Nephron (organoid): ENCODE measurements around the gene CDK8.
"Not testable (repeated sequence)": the region's sequence is repeated elsewhere in the genome, so short reads cannot be mapped to it uniquely, and the experiment has no call there.

Experiments used
- H3K27ac Mint-ChIP-seq, 3 experiments: 2 replicates each; pipeline ENCODE4 v1.8.0; 2020; ENCODE audit warnings: mixed read lengths in 3 of 3, mild to moderate bottlenecking in 2 of 3, moderate library complexity in 1 of 3
- H3K27me3 Mint-ChIP-seq: 2 replicates; pipeline ENCODE4 v1.8.0; 2021; ENCODE audit warnings: low read depth, mild to moderate bottlenecking, moderate library complexity, mixed read lengths
- H3K36me3 Mint-ChIP-seq: 2 replicates; pipeline ENCODE4 v1.8.0; 2020; ENCODE audit warnings: low read depth, mixed read lengths
- H3K4me1 Mint-ChIP-seq: 2 replicates; pipeline ENCODE4 v1.8.0; 2020; ENCODE audit warnings: mixed read lengths
- H3K4me3 Mint-ChIP-seq, 3 experiments: 2 replicates each; pipeline ENCODE4 v1.8.0; 2020; ENCODE audit warnings: mild to moderate bottlenecking in 3 of 3, mixed read lengths in 3 of 3, moderate library complexity in 2 of 3
- H3K9me3 Mint-ChIP-seq: 2 replicates; pipeline ENCODE4 v1.8.0; 2020; ENCODE audit warnings: mixed read lengths
- TF ChIP-seq, protein P1 (sequence below), 3 experiments: fragments of 200-600 bp; sonication (generic); IDR thresholded peaks; one replicate each; pipeline ENCODE4 v1.5.0; 2021; ENCODE audit warnings: antibody characterized with exemption in 3 of 3; ENCODE audit not compliant: unreplicated experiment in 3 of 3

Gene CDK8

DNA sequence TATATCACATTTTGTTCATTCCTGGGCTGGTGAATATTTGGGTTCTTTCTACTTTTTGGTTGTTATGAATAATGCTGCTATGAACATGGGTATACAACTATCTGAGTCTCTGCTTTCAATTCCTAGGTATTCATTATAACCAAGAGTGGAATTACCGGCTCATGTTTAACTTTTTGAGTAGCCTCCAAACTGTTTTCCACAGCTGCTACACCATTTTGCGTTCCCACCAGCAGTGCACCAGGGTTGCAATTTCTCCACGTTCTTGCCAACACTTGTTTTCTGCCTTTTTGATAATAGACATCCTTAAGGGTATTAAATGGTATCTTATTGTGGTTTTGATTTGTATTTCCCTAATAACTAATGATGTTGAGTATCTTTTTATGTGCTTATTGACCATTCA lies 16.8 kb downstream of the CDK8 start:
- no peak overlapping the region for H3K27ac Mint-ChIP-seq
- H3K4me1 Mint-ChIP-seq: peaks cover 6% of the 10 kb centered on the region
- H3K36me3 Mint-ChIP-seq: no peaks in the 10 kb centered on the region
- H3K4me3 Mint-ChIP-seq: no peak overlapping the region
- no peaks in the 10 kb centered on the region for H3K27me3 Mint-ChIP-seq
- H3K9me3 Mint-ChIP-seq: no peaks in the 10 kb centered on the region
- TF ChIP-seq, protein P1, sequence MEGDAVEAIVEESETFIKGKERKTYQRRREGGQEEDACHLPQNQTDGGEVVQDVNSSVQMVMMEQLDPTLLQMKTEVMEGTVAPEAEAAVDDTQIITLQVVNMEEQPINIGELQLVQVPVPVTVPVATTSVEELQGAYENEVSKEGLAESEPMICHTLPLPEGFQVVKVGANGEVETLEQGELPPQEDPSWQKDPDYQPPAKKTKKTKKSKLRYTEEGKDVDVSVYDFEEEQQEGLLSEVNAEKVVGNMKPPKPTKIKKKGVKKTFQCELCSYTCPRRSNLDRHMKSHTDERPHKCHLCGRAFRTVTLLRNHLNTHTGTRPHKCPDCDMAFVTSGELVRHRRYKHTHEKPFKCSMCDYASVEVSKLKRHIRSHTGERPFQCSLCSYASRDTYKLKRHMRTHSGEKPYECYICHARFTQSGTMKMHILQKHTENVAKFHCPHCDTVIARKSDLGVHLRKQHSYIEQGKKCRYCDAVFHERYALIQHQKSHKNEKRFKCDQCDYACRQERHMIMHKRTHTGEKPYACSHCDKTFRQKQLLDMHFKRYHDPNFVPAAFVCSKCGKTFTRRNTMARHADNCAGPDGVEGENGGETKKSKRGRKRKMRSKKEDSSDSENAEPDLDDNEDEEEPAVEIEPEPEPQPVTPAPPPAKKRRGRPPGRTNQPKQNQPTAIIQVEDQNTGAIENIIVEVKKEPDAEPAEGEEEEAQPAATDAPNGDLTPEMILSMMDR (IDR thresholded peaks at IDR 0.05; ENCODE audit: unreplicated experiment in 3 of 3): no peak

DNA sequence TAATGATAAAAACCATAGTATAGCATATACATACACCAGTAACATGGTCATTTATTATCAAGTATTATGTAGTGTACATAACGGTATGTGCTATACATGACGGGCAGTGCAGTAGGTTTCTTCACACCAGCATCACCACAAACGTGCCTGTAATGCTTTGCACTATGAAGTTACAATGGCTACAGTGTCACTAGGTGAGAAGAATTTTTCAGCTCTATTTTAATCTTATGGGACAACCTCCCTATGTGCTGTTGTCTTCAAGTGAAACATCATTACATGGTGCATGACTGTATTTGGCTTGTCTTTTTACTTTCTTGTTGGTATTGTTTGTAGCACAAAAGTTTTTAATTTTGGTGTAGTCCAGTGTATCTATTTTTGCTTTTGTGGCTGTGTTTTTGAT lies 18.7 kb downstream of the CDK8 start:
- H3K9me3 Mint-ChIP-seq: no peaks in the 10 kb centered on the region
- H3K27ac Mint-ChIP-seq: no peak overlapping the region
- H3K4me3 Mint-ChIP-seq: no peak overlapping the region
- no peaks in the 10 kb centered on the region for H3K27me3 Mint-ChIP-seq
- peaks cover 6% of the 10 kb centered on the region for H3K4me1 Mint-ChIP-seq
- TF ChIP-seq, protein P1 (IDR thresholded peaks at IDR 0.05; ENCODE audit: unreplicated experiment in 3 of 3): no peak
- H3K36me3 Mint-ChIP-seq: no peaks in the 10 kb centered on the region

DNA sequence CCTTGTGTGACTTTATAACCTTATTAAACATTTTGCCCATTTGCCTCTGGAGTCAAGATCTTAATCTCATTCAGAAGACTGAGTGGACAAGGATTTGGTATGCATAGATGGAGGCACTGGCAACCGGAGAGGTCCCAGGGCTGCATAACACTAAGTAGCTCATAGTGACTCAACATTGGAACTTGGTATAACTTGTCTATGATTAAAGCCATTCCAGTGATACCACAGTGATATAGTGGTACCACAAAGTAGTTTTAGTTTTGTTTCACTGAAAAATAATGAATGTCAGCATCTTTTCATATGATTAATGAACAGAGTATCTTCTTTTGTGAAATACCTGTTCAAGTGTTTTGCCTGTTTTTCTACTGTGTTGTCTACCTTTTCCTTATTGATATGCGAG lies 26.4 kb downstream of the CDK8 start:
- TF ChIP-seq, protein P1 (IDR thresholded peaks at IDR 0.05; ENCODE audit: unreplicated experiment in 3 of 3): no peak
- H3K4me3 Mint-ChIP-seq: no peak overlapping the region
- no peaks in the 10 kb centered on the region for H3K27me3 Mint-ChIP-seq
- no peaks in the 10 kb centered on the region for H3K4me1 Mint-ChIP-seq
- no peak overlapping the region for H3K27ac Mint-ChIP-seq
- peaks cover 45% of the 10 kb centered on the region for H3K36me3 Mint-ChIP-seq
- peaks cover 38% of the 10 kb centered on the region for H3K9me3 Mint-ChIP-seq

DNA sequence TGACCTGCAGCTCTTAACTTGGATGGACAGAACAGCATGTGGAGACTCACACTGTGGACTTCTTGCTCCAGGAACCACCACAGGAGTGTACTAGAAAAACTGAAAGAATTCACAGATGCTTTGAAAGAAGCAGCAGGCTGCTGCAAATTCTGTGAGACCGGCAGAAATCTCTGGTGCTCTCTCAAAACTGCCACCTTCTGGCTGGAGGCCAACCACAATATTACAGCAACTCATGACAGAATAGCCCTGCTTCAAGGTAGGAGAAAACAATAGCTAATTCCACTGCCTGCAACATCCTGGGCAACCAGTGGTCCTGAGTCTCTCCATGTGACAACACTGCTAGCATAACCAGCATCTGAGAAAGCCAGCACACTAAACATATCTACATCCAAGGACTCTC lies 26.9 kb downstream of the CDK8 start:
- Mint-ChIP-seq H3K4me1 (no peaks in the 10 kb centered on the region), H3K27ac (no peak overlapping the region), H3K4me3 (no peak overlapping the region), H3K36me3 (peaks cover 45% of the 10 kb centered on the region), H3K9me3 (peaks cover 43% of the 10 kb centered on the region), H3K27me3 (no peaks in the 10 kb centered on the region)
- TF ChIP-seq, protein P1 (IDR thresholded peaks at IDR 0.05; ENCODE audit: unreplicated experiment in 3 of 3): no peak

DNA sequence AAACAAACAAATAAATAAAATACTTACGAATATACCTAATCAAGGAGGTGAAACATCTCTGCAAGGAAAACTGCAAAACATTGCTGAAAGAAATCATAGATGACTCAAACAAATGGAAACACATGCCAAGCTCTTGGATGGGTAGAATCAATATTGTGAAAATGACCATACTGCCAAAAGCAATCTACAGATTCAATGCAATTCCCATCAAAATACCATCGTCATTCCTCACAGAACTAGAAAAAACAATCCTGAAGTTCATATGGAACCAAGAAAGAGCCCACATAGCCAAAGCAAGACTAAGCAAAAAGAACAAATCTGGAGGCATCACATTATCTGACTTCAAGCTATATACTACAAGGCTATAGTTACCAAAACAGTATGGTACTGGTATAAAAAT lies 32.0 kb downstream of the CDK8 start:
- H3K9me3 Mint-ChIP-seq: peaks cover 48% of the 10 kb centered on the region
- not testable (repeated sequence) for H3K27me3 Mint-ChIP-seq, H3K27ac Mint-ChIP-seq, H3K4me3 Mint-ChIP-seq, H3K4me1 Mint-ChIP-seq
- H3K36me3 Mint-ChIP-seq: peaks cover 32% of the 10 kb centered on the region

DNA sequence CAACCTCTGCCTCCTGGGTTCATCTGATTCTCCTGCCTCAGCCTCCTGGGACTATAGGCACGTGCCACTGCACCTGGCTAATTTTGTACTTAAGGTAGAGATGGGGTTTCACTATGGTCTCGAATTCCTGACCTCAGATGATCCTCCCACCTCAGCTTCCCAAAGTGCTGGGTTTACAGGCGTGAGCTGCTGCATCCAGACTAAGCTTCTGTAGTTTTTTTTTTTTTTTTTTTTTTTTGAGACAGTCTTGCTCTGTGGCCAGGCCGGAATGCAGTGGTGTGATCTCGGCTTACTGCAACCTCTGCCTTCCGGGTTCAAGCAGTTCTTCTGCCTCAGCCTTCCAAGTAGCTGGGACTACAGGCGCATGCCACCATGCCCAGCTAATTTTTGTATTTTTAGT lies 34.9 kb downstream of the CDK8 start:
- H3K9me3 Mint-ChIP-seq: peaks cover 31% of the 10 kb centered on the region
- H3K36me3 Mint-ChIP-seq: peaks cover 23% of the 10 kb centered on the region
- not testable (repeated sequence) for H3K4me3 Mint-ChIP-seq, H3K4me1 Mint-ChIP-seq, H3K27me3 Mint-ChIP-seq, H3K27ac Mint-ChIP-seq

DNA sequence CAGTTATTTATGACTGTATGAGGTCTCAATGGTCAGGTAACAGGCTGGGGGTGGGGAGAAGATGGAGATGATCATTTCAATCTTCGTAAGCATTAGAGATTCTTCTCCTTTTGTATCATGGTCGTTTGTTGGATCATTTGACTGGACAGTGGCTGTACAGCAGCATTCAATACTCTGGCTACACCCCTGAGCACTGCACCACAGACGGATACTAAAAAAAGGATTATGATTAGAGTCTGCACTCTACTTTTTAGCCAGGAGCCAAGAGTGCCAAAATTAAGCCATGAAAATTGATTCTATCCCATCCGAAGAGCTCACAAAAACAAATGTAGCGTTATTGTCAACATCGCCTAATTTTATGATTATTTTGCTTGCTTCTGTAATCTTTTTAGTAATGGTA lies 41.9 kb downstream of the CDK8 start:
- TF ChIP-seq, protein P1 (IDR thresholded peaks at IDR 0.05; ENCODE audit: unreplicated experiment in 3 of 3): no peak
- Mint-ChIP-seq H3K36me3 (peaks cover 29% of the 10 kb centered on the region), H3K4me3 (no peak overlapping the region), H3K9me3 (peaks cover 21% of the 10 kb centered on the region), H3K27me3 (no peaks in the 10 kb centered on the region), H3K27ac (no peak overlapping the region), H3K4me1 (no peaks in the 10 kb centered on the region)
